ENCODE data around the gene SNRNP70. TPM values are rescaled to one million over a fixed set of nuclear protein-coding genes. Genes with fewer than 3 reads are reported as not detected.

SNRNP70 gene
- total RNA-seq, 4 donors from 2014 or later: 78.7 to 241 (median 168) TPM

DNA sequence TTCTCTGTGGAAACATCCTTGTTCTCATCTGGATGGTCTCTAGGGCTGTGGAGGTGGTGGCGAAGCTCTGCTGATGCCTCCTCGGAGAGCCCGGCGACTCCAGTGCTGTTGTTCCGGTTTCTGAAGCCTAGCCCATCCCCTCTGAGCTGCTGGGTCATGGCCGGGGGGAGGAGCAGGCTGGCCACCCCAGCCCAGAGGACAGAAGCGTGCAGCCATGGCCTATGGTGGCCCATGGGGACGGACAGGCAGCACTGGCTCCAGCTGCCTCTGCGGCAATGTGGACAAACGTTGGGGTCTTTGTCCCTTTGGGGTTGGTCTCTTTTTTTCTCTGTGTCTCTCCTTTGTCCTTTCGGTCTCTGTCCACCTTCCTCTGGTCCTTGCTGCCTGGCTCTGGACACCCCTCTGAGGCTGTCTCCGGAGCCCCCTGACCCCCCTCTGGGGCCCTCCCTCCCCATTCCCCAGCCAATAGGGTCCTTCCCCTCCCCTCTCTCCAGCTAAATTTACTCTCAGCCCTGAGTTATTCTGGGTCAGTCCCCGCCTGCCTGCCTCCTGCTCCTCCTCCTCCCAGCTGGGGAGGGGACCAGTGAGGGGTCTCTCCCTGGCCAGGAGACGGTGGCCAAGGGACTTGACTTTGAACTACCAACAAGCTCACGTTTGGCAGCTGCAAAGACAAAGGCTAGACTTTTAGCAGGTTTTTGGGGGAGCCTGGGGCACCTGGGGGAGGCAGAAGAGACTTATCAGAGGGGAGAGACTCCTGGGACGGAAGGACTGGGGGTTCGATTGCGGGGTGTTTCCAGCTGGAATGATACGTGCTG is 70.0 kb downstream of the SNRNP70 start, which contains the start of gene HRC:
Gene HRC (minus strand): TSS at position 392 of the 815 bp plus-strand sequence. CDS start 159 bp downstream, at position 233.
- Histone ChIP-seq H3K4me1 (peaks cover 27 to 54% (median 29%) of the 10 kb centered on the region in 3 donors), H3K4me3 (peak within 1 kb of the TSS in 2 of 4 donors; percentile 16 to 26), H3K9me3 (no peaks in the 10 kb centered on the region), H3K27me3 (no peaks in the 10 kb centered on the region), H3K27ac (peak within 1 kb of the TSS in 3 of 4 donors; percentile 41 to 58 (median 55)), H3K36me3 (no peaks in the 10 kb centered on the region)
- 55 to 65% methylated on average over 9 of the region's 19 CpGs for WGBS, 2 donors
- TF ChIP-seq, protein P1, sequence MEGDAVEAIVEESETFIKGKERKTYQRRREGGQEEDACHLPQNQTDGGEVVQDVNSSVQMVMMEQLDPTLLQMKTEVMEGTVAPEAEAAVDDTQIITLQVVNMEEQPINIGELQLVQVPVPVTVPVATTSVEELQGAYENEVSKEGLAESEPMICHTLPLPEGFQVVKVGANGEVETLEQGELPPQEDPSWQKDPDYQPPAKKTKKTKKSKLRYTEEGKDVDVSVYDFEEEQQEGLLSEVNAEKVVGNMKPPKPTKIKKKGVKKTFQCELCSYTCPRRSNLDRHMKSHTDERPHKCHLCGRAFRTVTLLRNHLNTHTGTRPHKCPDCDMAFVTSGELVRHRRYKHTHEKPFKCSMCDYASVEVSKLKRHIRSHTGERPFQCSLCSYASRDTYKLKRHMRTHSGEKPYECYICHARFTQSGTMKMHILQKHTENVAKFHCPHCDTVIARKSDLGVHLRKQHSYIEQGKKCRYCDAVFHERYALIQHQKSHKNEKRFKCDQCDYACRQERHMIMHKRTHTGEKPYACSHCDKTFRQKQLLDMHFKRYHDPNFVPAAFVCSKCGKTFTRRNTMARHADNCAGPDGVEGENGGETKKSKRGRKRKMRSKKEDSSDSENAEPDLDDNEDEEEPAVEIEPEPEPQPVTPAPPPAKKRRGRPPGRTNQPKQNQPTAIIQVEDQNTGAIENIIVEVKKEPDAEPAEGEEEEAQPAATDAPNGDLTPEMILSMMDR (IDR thresholded peaks at IDR 0.05): no peak
- no peak for TF ChIP-seq POLR2A (IDR thresholded peaks at IDR 0.05)
- no peak for DNase-seq
- intact Hi-C loops (cut with DNase I): no loop called here

DNA sequence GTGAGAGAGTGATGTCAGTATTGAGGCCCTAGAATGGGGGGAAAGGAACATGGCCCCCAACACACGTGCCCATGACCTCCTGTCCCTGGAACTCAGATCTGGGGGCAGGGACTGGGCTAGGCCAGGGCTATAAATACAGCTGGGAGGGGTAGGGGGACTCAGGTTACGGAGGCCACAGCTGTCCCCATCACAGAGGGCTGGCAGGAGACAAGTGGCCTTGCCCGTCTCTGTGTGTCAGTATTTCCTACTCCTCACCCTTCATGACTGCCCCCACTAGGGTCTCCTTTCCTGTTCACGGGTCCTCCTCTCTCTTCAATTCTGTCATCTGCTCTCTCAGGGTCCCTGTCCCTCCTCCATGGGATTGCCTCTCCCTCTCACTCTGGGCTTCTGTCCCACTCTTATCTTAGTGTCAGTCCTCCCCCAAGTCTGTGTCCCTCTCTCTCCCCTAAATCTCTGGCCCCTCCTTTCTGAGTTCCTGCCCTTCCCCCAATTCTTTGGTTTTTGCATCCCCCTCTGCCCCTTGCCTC is 70.6 kb downstream of the SNRNP70 start:
- peaks cover 22 to 54% (median 25%) of the 10 kb centered on the region in 3 donors for H3K4me1 ChIP-seq
- no peak for DNase-seq
- H3K27ac ChIP-seq: peak overlapping the region in 3 of 4 donors; percentile 34 to 58 (median 41)
- peak overlapping the region in 2 of 4 donors; percentile 8 to 16 for H3K4me3 ChIP-seq
- peaks cover 0 to 5% (median 0%) of the 10 kb centered on the region in 4 donors for H3K27me3 ChIP-seq
- intact Hi-C loops (cut with DNase I): no loop called here
- H3K36me3 ChIP-seq: no peaks in the 10 kb centered on the region
- no peaks in the 10 kb centered on the region for H3K9me3 ChIP-seq
- TF ChIP-seq POLR2A (IDR thresholded peaks at IDR 0.05): no peak
- TF ChIP-seq, protein P1 (IDR thresholded peaks at IDR 0.05): no peak
- 48 to 57% methylated on average over 4 of the region's 4 CpGs for WGBS, 2 donors

DNA sequence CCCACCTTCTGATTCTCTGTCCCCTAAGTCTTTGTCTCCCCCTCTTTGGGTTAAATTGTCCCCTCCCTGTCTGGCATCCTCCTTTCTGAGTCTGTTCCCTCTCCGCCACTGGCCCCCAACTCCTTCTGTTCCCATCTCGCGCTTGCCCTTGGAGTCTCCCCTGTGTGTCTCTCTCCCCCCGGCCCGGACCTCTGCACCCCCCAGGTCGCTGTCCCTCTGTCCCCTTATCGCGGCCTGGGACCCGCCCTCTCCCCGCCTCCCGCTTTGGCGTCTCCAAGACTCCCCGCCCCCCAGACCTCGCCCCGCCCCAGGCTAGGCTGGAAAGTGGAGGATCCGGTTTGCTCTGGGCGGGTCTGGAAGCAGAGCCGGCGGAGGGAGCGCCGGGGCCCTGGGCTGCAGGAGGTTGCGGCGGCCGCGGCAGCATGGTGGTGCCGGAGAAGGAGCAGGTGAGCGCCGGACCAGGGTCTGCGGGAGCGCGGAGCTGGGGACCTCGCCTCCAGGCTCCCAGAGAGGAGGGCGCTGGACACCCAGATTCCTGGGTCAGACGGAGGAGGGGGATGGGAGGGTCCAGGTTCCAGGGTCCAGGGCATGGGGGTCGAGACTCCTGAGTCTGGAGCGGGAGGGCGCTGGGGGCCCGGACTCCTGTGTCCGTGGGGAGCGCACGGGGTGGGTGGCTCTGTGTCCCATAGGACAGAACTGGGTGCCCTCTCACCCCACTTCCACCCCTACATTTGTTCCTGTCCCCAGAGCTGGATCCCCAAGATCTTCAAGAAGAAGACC is 72.4 kb downstream of the SNRNP70 start, which contains the start of gene TRPM4:
Gene TRPM4 (plus strand): TSS at position 348 of the 780 bp plus-strand sequence. CDS start 75 bp downstream, at position 423.
- peak within 1 kb of the TSS; percentile 84 to 94 (median 90) for H3K27ac ChIP-seq
- no peaks in the 10 kb centered on the region for H3K36me3 ChIP-seq
- intact Hi-C loops (cut with DNase I): no loop called here
- peak in 3 of 4 donors; percentile 53 to 82 (median 66) for TF ChIP-seq POLR2A (IDR thresholded peaks at IDR 0.05)
- TF ChIP-seq, protein P1 (IDR thresholded peaks at IDR 0.05): no peak
- no peaks in the 10 kb centered on the region for H3K9me3 ChIP-seq
- 3 to 4% methylated on average over 9 to 13 of the region's 41 CpGs for WGBS, 2 donors
- peak within 1 kb of the TSS; percentile 72 to 93 (median 84) for H3K4me3 ChIP-seq
- H3K27me3 ChIP-seq: peaks cover 0 to 14% (median 0%) of the 10 kb centered on the region in 4 donors
- no peak for DNase-seq
- H3K4me1 ChIP-seq: peaks cover 7 to 39% (median 15%) of the 10 kb centered on the region in 3 donors

Small RNA genes lying within 50 kb of the gene (small RNA-seq; reads per million reads assigned to genes)
- 0 to 0.14 (median 0) reads per million in 4 donors for gene RN7SL708P

Other genes starting within 250 kb of the SNRNP70 start
- 1 to 10 TPM in 2 of 4 donors, under 1 TPM in 1, not detected in 1; 0.83 to 9.0 (median 4.8) TPM for gene HSD17B14, start 249.0 kb upstream of the SNRNP70 start, total RNA-seq
- gene PLEKHA4, start 216.8 kb upstream of the SNRNP70 start, total RNA-seq: 1 to 10 TPM; 2.8 to 9.0 (median 5.6) TPM
- 10 to 100 TPM; 19.3 to 41.6 (median 33.3) TPM for gene PPP1R15A, start 213.0 kb upstream of the SNRNP70 start, total RNA-seq
- not detected for gene TULP2, start 186.7 kb upstream of the SNRNP70 start, total RNA-seq
- gene NUCB1, start 185.1 kb upstream of the SNRNP70 start, total RNA-seq: 100 to 1,000 TPM in 3 of 4 donors, 10 to 100 TPM in 1; 93.5 to 186 (median 157) TPM
- gene DHDH, start 151.8 kb upstream of the SNRNP70 start, total RNA-seq: 1 to 10 TPM in 1 of 4 donors, under 1 TPM in 1, not detected in 2; 0.95 to 2.9 TPM
- 10 to 100 TPM; 38.9 to 42.8 (median 42.4) TPM for gene BAX, start 130.6 kb upstream of the SNRNP70 start, total RNA-seq
- gene FTL, start 120.1 kb upstream of the SNRNP70 start, total RNA-seq: 1,000 to 10,000 TPM in 3 of 4 donors, 100 to 1,000 TPM in 1; 556 to 2,127 (median 1,494) TPM
- 10 to 100 TPM; 30.6 to 47.6 (median 39.5) TPM for gene GYS1, start 92.1 kb upstream of the SNRNP70 start, total RNA-seq
- gene RUVBL2, start 91.6 kb upstream of the SNRNP70 start, total RNA-seq: 100 to 1,000 TPM; 102 to 140 (median 119) TPM
- gene LHB, start 68.4 kb upstream of the SNRNP70 start, total RNA-seq: not detected
- gene CGB3, start 61.1 kb upstream of the SNRNP70 start, total RNA-seq: not detected
- not detected for gene CGB2, start 53.6 kb upstream of the SNRNP70 start, total RNA-seq
- not detected for gene CGB1, start 48.6 kb upstream of the SNRNP70 start, total RNA-seq
- 1 to 10 TPM in 1 of 4 donors, not detected in 3; 2.4 TPM for gene CGB5, start 41.6 kb upstream of the SNRNP70 start, total RNA-seq
- gene CGB8, start 36.3 kb upstream of the SNRNP70 start, total RNA-seq: not detected
- 1 to 10 TPM in 2 of 4 donors, under 1 TPM in 1, not detected in 1; 0.22 to 4.4 (median 1.7) TPM for gene CGB7, start 27.7 kb upstream of the SNRNP70 start, total RNA-seq
- gene NTF4, start 20.6 kb upstream of the SNRNP70 start, total RNA-seq: 1 to 10 TPM; 1.2 to 5.3 (median 2.0) TPM
- not detected for gene KCNA7, start 12.8 kb upstream of the SNRNP70 start, total RNA-seq
- gene LIN7B, start 28.9 kb downstream of the SNRNP70 start, total RNA-seq: 10 to 100 TPM in 2 of 4 donors, 1 to 10 TPM in 2; 5.7 to 14.1 (median 10.1) TPM
- gene C19orf73, start 33.7 kb downstream of the SNRNP70 start, total RNA-seq: 1 to 10 TPM; 2.1 to 7.4 (median 4.7) TPM
- 10 to 100 TPM; 10.9 to 20.9 (median 13.8) TPM for gene PPFIA3, start 34.1 kb downstream of the SNRNP70 start, total RNA-seq
- gene HRC, start 69.9 kb downstream of the SNRNP70 start, total RNA-seq: 1 to 10 TPM in 1 of 4 donors, under 1 TPM in 3; 0.13 to 1.1 (median 0.38) TPM
- gene TRPM4, start 72.3 kb downstream of the SNRNP70 start, total RNA-seq: 10 to 100 TPM in 3 of 4 donors, 1 to 10 TPM in 1; 7.6 to 28.9 (median 18.0) TPM
- 1 to 10 TPM in 1 of 4 donors, under 1 TPM in 2, not detected in 1; 0.13 to 1.5 (median 0.56) TPM for gene SLC6A16, start 239.7 kb downstream of the SNRNP70 start, total RNA-seq
- gene CD37, start 250.0 kb downstream of the SNRNP70 start, total RNA-seq: 10 to 100 TPM in 1 of 4 donors, 1 to 10 TPM in 3; 3.1 to 21.4 (median 5.3) TPM